Measurements from ENCODE around the gene ZNF765. TPM values are rescaled to one million over a fixed set of nuclear protein-coding genes. Genes with fewer than 3 reads are reported as not detected.
"Not testable (repeated sequence)": the region's sequence is repeated elsewhere in the genome, so short reads cannot be mapped to it uniquely, and the experiment has no call there.

ZNF765 gene
- total RNA-seq, 6 donors from 2014 or later = 7.9 to 21.0 (median 10.5) TPM

DNA sequence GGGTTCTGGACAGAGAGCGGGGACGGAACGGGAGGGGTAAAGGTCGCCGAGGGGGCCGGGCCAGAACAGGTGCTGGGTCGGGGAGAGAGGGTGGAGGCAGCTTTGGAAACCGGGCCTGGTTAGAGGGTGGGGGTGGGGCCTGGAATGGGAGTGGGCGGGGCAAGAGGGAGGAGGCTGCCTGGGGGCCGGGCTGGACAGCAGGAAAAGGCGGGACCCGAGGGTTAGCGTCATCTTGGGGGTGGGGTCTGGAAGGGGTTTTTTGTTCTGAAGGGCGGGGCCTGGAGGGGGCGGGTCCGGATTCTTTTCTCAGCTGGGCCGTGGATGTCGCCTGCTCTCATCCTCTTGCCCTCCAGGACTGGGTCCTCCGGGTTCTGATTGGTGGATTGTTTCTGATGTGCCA, 68.3 kb downstream of the ZNF765 start:
- TF ChIP-seq, protein P1, sequence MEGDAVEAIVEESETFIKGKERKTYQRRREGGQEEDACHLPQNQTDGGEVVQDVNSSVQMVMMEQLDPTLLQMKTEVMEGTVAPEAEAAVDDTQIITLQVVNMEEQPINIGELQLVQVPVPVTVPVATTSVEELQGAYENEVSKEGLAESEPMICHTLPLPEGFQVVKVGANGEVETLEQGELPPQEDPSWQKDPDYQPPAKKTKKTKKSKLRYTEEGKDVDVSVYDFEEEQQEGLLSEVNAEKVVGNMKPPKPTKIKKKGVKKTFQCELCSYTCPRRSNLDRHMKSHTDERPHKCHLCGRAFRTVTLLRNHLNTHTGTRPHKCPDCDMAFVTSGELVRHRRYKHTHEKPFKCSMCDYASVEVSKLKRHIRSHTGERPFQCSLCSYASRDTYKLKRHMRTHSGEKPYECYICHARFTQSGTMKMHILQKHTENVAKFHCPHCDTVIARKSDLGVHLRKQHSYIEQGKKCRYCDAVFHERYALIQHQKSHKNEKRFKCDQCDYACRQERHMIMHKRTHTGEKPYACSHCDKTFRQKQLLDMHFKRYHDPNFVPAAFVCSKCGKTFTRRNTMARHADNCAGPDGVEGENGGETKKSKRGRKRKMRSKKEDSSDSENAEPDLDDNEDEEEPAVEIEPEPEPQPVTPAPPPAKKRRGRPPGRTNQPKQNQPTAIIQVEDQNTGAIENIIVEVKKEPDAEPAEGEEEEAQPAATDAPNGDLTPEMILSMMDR (IDR thresholded peaks at IDR 0.05) = no peak
- H3K36me3 ChIP-seq = no peaks in the 10 kb centered on the region
- H3K4me1 ChIP-seq = peaks cover 3 to 11% (median 8%) of the 10 kb centered on the region in 4 donors
- WGBS, 2 donors = 14 to 29% methylated on average over 17 of the region's 19 CpGs
- peak overlapping the region in 2 of 4 donors; percentile 46 to 65 for H3K27ac ChIP-seq
- no peaks in the 10 kb centered on the region for H3K27me3 ChIP-seq
- H3K9me3 ChIP-seq = peaks cover 0 to 26% (median 16%) of the 10 kb centered on the region in 4 donors
- DNase-seq (peak; percentile 32 to 37), ATAC-seq (ENCODE audit: low FRiP score in 2 of 2) (peak in 1 of 2 donors; percentile 56)
- H3K4me3 ChIP-seq = peak overlapping the region in 1 of 4 donors; percentile 20

- DNase-seq (peak; percentile 21 to 74), ATAC-seq (ENCODE audit: low FRiP score in 2 of 2) (peak; percentile 12 to 44)
- Histone ChIP-seq H3K4me3 (peak overlapping the region; percentile 70 to 78 (median 73)), H3K4me1 (peaks cover 5 to 17% (median 14%) of the 10 kb centered on the region in 4 donors), H3K36me3 (no peaks in the 10 kb centered on the region), H3K9me3 (peaks cover 0 to 7% (median 3%) of the 10 kb centered on the region in 4 donors), H3K27me3 (no peaks in the 10 kb centered on the region), H3K27ac (peak overlapping the region in 3 of 4 donors; percentile 80 to 87 (median 83))
- no peak for TF ChIP-seq POLR2AphosphoS5 (IDR thresholded peaks at IDR 0.05)
- TF ChIP-seq, protein P1 (IDR thresholded peaks at IDR 0.05) = no peak
- no peak for TF ChIP-seq EP300 (IDR thresholded peaks at IDR 0.05)
- no peak for TF ChIP-seq POLR2A (IDR thresholded peaks at IDR 0.05)
- WGBS, 2 donors = 12% methylated on average over 27 to 31 of the region's 31 CpGs
Observed at GRCh38 chr19:53466726-53467484, 72.0 kb downstream of the ZNF765 start.

DNA sequence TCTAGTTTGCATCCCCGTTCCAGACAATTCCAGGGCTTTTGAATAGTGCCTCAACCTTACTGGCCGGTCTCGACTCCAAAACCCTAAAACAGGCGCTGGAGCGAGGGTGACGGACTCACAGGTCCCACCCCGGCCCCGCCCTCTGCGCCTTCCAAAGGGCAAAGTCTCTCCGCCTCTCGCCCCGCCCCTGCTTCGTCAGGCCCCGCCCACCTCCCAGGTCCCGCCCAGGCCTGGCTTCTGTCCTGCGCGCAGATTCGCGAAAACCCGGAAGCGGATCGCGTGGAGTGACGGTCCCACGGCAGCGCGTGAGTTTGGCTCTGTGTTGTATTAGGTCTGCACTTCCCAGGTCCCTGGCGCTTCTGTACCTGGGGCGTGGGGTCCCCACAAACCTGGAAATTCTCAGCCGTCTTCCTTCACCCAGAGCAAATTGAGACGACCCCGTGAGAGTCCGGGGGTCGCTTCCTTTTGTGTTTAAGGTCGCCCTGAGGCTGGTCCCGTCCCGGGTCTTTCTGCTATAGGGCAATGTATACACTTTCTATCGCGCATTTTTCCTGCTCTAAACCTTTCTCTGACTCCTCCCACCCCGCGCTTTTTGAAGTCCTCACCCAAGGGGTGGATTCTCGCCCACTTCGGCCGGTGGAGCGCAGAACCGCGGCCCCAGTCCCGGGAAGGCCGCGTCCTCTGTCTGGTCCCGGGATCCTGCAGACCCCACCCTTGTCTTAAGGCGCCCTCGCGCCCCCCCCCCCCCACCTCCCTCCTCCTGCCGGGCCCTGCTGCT, 72.7 kb downstream of the ZNF765 start, which contains the start of gene ZNF813:
TSS of gene ZNF813 (plus strand) at position 249 of the 778 bp plus-strand sequence. CDS start 16,090 bp downstream, outside the sequence.
- peak; percentile 96 to 100 for DNase-seq
- peaks cover 0 to 7% (median 3%) of the 10 kb centered on the region in 4 donors for H3K9me3 ChIP-seq
- no peaks in the 10 kb centered on the region for H3K27me3 ChIP-seq
- peak within 1 kb of the TSS; percentile 70 to 78 (median 73) for H3K4me3 ChIP-seq
- no peaks in the 10 kb centered on the region for H3K36me3 ChIP-seq
- TF ChIP-seq, protein P1 (IDR thresholded peaks at IDR 0.05) = no peak
- TF ChIP-seq EP300 (IDR thresholded peaks at IDR 0.05) = no peak
- peak in 3 of 4 donors; percentile 13 to 58 (median 32) for TF ChIP-seq POLR2A (IDR thresholded peaks at IDR 0.05)
- peak; percentile 79 to 84 for TF ChIP-seq POLR2AphosphoS5 (IDR thresholded peaks at IDR 0.05)
- peak; percentile 98 to 99 for ATAC-seq (ENCODE audit: low FRiP score in 2 of 2)
- peak within 1 kb of the TSS; percentile 78 to 87 (median 82) for H3K27ac ChIP-seq
- WGBS, 2 donors = 0 to 1% methylated on average over 40 to 51 of the region's 55 CpGs
- peaks cover 5 to 17% (median 14%) of the 10 kb centered on the region in 4 donors for H3K4me1 ChIP-seq

DNA sequence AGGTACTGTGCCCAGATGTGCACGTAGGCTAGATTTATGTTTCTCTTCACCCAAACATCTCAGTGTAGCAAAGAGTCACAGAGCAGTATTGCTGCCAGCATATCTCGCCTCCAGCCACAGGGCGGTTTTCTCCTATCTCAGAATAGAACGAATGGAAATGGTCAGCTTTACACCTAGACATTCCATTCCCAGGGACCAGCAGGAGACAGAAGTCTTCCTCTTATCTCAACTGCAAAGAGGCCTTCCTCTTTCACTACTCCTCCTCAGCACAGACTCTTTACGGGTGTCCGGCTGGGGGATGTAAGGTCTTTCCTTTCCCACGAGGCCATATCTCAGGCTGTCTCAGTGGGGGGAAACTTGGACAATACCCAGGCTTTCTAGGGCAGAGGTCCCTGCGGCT, 73.7 kb downstream of the ZNF765 start:
- DNase-seq; H3K27me3 ChIP-seq; H3K9me3 ChIP-seq; H3K36me3 ChIP-seq; ATAC-seq (ENCODE audit: low FRiP score in 2 of 2): not testable (repeated sequence)
- peak overlapping the region in 3 of 4 donors; percentile 72 to 78 (median 74) for H3K4me3 ChIP-seq
- 23 to 30% methylated on average over 8 of the region's 8 CpGs for WGBS, 2 donors
- H3K4me1 ChIP-seq = peaks cover 5 to 17% (median 14%) of the 10 kb centered on the region in 4 donors
- peak overlapping the region; percentile 78 to 87 (median 82) for H3K27ac ChIP-seq

GRCh38 chr19:53471916-53472315, 77.0 kb downstream of the ZNF765 start:
- Histone ChIP-seq H3K36me3 (peaks cover 0 to 10% (median 4%) of the 10 kb centered on the region in 4 donors), H3K27me3 (no peaks in the 10 kb centered on the region), H3K9me3 (peaks cover 0 to 21% (median 7%) of the 10 kb centered on the region in 4 donors), H3K27ac (no peak overlapping the region), H3K4me3 (no peak overlapping the region), H3K4me1 (peaks cover 1 to 15% (median 11%) of the 10 kb centered on the region in 4 donors)
- WGBS, 2 donors = 85 to 96% methylated on average over 7 of the region's 7 CpGs
- no peak for DNase-seq
- TF ChIP-seq POLR2A (IDR thresholded peaks at IDR 0.05) = no peak
- TF ChIP-seq, protein P1 (IDR thresholded peaks at IDR 0.05) = no peak
- no peak for TF ChIP-seq EP300 (IDR thresholded peaks at IDR 0.05)
- TF ChIP-seq POLR2AphosphoS5 (IDR thresholded peaks at IDR 0.05) = no peak
- no peak for ATAC-seq (ENCODE audit: low FRiP score in 2 of 2)

- H3K36me3 ChIP-seq = peaks cover 0 to 28% (median 19%) of the 10 kb centered on the region in 4 donors
- H3K27me3 ChIP-seq; DNase-seq; H3K4me1 ChIP-seq; H3K4me3 ChIP-seq; H3K27ac ChIP-seq; ATAC-seq (ENCODE audit: low FRiP score in 2 of 2): not testable (repeated sequence)
- WGBS, 2 donors = 33 to 46% methylated on average over 1 of the region's 1 CpG
- H3K9me3 ChIP-seq = peaks cover 0 to 43% (median 26%) of the 10 kb centered on the region in 4 donors
Observed at GRCh38 chr19:53474832-53475231, 79.9 kb downstream of the ZNF765 start.

GRCh38 chr19:53475470-53475869, 80.5 kb downstream of the ZNF765 start:
- not testable (repeated sequence) for ATAC-seq (ENCODE audit: low FRiP score in 2 of 2); H3K4me1 ChIP-seq; DNase-seq; H3K27ac ChIP-seq; H3K4me3 ChIP-seq; H3K27me3 ChIP-seq
- H3K36me3 ChIP-seq = peaks cover 0 to 31% (median 22%) of the 10 kb centered on the region in 4 donors
- 72 to 86% methylated on average over 6 of the region's 6 CpGs for WGBS, 2 donors
- peaks cover 6 to 50% (median 32%) of the 10 kb centered on the region in 4 donors for H3K9me3 ChIP-seq

Measured in upper lobe of left lung (tissue), 6 donors.